ENCODE data around the gene PNPLA6. TPM values are rescaled to one million over a fixed set of nuclear protein-coding genes. Genes with fewer than 3 reads are reported as not detected.

The PNPLA6 gene
- total and polyA plus RNA-seq, 8 donors = 28.7 to 255 (median 37.7) TPM

- no peak for DNase-seq
- H3K4me1 ChIP-seq = peaks cover 0 to 64% of the 10 kb centered on the region in 2 donors
- H3K27me3 ChIP-seq = no peaks in the 10 kb centered on the region
- intact Hi-C loops (cut with DNase I) = no loop called here
- no peaks in the 10 kb centered on the region for H3K9me3 ChIP-seq
- ATAC-seq = peak; percentile 17
- TF ChIP-seq, protein P1, sequence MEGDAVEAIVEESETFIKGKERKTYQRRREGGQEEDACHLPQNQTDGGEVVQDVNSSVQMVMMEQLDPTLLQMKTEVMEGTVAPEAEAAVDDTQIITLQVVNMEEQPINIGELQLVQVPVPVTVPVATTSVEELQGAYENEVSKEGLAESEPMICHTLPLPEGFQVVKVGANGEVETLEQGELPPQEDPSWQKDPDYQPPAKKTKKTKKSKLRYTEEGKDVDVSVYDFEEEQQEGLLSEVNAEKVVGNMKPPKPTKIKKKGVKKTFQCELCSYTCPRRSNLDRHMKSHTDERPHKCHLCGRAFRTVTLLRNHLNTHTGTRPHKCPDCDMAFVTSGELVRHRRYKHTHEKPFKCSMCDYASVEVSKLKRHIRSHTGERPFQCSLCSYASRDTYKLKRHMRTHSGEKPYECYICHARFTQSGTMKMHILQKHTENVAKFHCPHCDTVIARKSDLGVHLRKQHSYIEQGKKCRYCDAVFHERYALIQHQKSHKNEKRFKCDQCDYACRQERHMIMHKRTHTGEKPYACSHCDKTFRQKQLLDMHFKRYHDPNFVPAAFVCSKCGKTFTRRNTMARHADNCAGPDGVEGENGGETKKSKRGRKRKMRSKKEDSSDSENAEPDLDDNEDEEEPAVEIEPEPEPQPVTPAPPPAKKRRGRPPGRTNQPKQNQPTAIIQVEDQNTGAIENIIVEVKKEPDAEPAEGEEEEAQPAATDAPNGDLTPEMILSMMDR (IDR thresholded peaks at IDR 0.05) = no peak
- H3K4me3 ChIP-seq = no peak overlapping the region
- H3K36me3 ChIP-seq = peaks cover 0 to 72% of the 10 kb centered on the region in 2 donors
- H3K27ac ChIP-seq = peak overlapping the region; percentile 76 to 95
These were observed 9.8 kb downstream of the PNPLA6 start for GRCh38 chr19:7545300-7545699.

DNA sequence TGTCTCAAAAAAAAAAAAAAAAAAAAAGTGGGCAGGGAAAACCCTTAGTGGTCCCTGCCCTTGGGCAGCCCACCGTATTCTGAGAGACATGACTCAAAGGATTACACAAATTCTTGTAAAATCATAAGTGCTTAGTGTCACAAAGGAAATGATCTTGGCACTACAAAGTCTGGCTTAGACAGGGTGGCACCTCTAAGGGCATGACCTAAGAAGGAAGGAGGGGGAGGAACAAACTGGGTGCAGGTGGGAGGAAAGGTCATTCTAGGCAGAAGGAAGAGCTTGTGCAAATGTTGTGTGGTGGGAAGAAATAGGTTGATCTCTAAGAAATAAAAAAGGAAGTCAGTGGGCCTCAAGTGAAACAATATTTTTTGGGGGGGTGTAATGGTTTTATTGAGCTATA, 10.4 kb downstream of the PNPLA6 start:
- TF ChIP-seq, protein P1 (IDR thresholded peaks at IDR 0.05) = no peak
- ATAC-seq = peak; percentile 16
- DNase-seq = no peak
- no peaks in the 10 kb centered on the region for H3K27me3 ChIP-seq
- intact Hi-C loops (cut with DNase I) = no loop called here
- H3K9me3 ChIP-seq = no peaks in the 10 kb centered on the region
- H3K4me1 ChIP-seq = peaks cover 0 to 58% of the 10 kb centered on the region in 2 donors
- peak overlapping the region in 1 of 2 donors; percentile 95 for H3K27ac ChIP-seq
- peaks cover 0 to 72% of the 10 kb centered on the region in 2 donors for H3K36me3 ChIP-seq
- no peak overlapping the region for H3K4me3 ChIP-seq

DNA sequence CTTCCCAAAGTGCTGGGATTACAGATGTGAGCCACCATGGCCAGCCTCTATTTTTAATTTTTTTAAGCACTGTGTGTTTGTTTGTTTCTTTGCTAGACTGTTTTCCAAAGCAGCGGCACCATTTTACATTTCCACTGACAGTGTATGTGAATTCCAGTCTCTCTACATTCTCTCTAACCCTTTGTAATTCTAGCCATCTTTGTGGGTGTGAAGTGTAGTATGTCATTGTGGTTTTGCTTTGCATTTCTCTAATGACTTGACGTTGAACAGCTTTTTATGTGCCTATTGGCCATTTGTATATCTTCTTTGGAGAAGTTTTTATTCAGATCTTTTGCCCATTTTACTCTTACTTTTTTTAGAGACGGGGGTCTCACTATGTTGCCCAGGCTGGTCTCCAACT, 11.6 kb downstream of the PNPLA6 start:
- intact Hi-C loops (cut with DNase I) = no loop called here
- Histone ChIP-seq H3K4me3 (no peak overlapping the region), H3K36me3 (peaks cover 0 to 72% of the 10 kb centered on the region in 2 donors)

GRCh38 chr19:7549429-7550148, 14.1 kb downstream of the PNPLA6 start:
- Histone ChIP-seq H3K27me3 (no peaks in the 10 kb centered on the region), H3K4me1 (peaks cover 0 to 28% of the 10 kb centered on the region in 2 donors), H3K4me3 (no peak overlapping the region), H3K27ac (no peak overlapping the region), H3K9me3 (no peaks in the 10 kb centered on the region), H3K36me3 (peaks cover 0 to 71% of the 10 kb centered on the region in 2 donors)
- ATAC-seq = no peak
- intact Hi-C loops (cut with DNase I) = no loop called here
- no peak for DNase-seq
- TF ChIP-seq, protein P1 (IDR thresholded peaks at IDR 0.05) = no peak

More for the DNA sequence above, 11.6 kb downstream of the PNPLA6 start:
- ATAC-seq = no peak
- Histone ChIP-seq H3K4me1 (peaks cover 0 to 50% of the 10 kb centered on the region in 2 donors), H3K9me3 (no peaks in the 10 kb centered on the region), H3K27me3 (no peaks in the 10 kb centered on the region), H3K27ac (peak overlapping the region in 1 of 2 donors; percentile 95)
- DNase-seq = no peak
- TF ChIP-seq, protein P1 (IDR thresholded peaks at IDR 0.05) = no peak

- DNase-seq = peak in 1 of 4 donors; percentile 74
- intact Hi-C loops (cut with DNase I) = no loop called here
- no peak for ATAC-seq
- H3K27ac ChIP-seq = no peak overlapping the region
- no peak overlapping the region for H3K4me3 ChIP-seq
- H3K27me3 ChIP-seq = no peaks in the 10 kb centered on the region
- no peaks in the 10 kb centered on the region for H3K9me3 ChIP-seq
- peaks cover 0 to 21% of the 10 kb centered on the region in 2 donors for H3K4me1 ChIP-seq
- H3K36me3 ChIP-seq = peaks cover 0 to 71% of the 10 kb centered on the region in 2 donors
- TF ChIP-seq, protein P1 (IDR thresholded peaks at IDR 0.05) = no peak
These were observed 14.8 kb downstream of the PNPLA6 start for GRCh38 chr19:7550169-7550770.
